Measurements from ENCODE around the gene SLC13A3.

The SLC13A3 gene

DNA sequence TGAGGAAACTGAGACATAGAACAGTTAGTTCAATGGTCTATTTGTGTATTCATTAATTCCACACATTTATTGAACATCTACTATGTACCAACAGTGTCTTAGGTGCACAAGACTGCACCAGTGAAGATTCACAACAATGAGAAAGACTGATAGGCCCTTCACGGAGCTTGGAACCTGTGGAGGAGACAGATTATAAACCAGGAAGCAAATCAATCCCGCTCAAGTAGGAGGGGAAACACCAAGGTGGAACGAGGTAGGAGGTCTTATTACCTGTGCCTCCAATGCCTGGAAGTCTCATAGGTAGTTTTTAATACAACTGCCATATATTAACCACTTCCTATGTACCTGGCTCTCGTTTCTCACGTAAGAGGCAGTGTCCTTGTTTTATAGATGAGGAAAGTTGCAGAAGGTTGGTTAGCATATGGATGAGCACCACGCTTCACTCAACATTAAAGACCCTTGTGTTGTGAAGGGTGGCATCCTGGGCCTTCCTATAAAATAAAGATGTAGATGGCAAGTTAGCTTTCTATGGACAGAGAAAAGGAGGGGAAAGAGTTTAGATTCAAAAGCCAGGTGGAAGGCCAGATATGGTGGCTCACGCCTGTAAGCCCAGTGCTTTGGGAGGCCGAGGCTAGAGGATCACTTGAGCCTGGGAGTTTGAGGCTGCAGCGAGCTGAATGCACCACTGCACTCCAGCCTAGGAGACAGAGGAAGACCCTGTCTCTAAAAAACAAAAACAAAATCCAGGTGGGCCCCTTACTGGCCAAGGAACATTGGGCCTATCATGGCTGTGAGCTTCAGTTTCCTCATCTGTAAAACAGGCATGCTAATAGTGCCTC is 45.1 kb downstream of the SLC13A3 start:
- FAIRE-seq (no peak), DNase-seq (ENCODE audit: low spot score) (no peak)

DNA sequence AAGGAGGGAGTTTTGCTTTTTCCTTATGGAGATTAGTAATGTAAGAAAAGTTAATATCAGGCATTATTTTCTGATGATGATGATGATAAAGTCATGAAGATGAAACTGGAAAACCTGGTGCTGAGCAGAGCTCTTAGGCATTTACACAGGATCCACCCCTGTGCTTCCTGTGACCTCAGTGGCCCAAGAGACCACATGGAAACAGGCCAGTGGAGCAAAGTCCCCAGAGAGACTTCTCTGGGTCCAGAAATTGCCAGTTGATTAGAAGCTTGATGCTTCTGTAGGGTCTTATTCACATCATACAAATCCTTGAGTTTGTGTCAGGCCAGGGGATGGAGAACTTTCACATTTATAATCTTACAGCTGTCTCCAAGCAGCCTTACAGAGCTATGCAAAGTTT is 46.1 kb downstream of the SLC13A3 start:
- no peak for DNase-seq (ENCODE audit: low spot score)
- FAIRE-seq, result no peak

DNA sequence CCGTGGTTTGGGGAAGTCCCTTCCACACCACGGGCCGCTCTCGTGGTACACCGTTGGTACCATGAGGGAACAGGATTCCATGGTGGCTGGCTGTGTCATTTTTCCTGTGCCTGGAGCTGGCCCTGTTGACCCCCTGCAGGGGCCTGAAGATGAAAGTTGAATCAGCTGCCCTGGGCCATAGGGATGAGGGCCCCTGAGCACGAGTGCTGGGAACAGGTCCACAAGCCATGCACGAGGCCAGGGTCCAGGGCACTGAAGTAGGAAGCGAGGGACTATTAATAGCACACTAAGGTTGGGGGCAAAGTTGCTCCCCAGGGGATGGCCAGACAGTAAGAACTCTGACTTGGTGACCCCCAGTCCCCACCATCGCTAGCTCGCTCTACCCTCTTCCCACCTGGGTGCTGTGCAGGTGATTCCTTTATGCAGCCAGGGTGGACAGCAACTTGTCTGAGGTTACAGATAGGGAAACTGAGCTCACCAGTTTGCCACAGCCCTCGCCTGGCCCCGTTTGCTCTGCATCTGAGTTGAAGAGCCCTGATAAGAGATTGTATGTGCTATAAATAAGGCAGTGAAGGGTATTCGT is 46.6 kb downstream of the SLC13A3 start:
- DNase-seq (ENCODE audit: low spot score), result no peak
- no peak for FAIRE-seq

DNA sequence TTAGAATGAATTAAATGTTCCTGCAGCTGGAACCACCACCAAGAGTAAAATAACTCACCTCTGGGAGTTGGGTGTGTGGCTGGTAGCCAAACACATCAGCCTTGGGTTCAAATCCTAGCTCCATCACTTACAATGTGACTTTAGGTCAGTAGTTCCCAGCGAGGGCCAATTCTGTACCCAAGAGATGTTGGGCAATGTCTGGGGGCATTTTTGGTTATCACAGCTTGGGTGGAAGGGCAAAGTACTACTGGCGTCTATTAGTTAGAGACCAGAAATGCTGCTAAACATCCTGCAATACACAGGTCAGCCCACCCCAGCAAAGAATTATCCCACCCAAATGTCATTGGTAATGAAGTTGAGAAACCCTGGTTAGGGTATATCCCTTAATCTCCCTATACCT is 48.8 kb downstream of the SLC13A3 start:
- DNase-seq (ENCODE audit: low spot score), result no peak
- FAIRE-seq, result no peak

DNA sequence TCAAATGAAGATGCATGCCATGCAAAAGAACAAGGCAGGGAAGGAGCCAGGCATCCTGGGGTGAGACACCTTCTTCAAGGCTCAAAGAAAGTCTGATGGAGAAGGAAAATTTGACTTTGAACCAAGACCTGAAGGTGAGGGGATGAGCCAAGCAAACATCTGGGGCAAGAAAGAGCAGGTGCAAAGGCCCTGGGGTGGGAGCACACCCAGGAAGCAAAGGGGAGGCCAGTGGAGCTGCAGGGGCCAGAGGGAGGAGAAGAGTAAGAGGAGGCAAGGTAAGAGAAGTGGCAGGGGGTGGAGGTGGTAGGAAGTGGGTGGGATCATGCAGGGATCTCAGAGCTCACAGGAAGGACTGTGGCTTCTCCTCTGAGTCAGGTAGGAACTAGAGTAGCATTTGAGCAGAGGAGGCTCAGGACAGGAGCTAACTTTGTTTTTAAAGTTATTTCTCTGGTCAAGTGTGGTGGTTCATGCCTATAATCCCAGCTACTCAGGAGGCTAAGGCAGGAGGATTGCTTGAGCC is 49.6 kb downstream of the SLC13A3 start:
- DNase-seq (ENCODE audit: low spot score), result no peak
- no peak for FAIRE-seq

DNA sequence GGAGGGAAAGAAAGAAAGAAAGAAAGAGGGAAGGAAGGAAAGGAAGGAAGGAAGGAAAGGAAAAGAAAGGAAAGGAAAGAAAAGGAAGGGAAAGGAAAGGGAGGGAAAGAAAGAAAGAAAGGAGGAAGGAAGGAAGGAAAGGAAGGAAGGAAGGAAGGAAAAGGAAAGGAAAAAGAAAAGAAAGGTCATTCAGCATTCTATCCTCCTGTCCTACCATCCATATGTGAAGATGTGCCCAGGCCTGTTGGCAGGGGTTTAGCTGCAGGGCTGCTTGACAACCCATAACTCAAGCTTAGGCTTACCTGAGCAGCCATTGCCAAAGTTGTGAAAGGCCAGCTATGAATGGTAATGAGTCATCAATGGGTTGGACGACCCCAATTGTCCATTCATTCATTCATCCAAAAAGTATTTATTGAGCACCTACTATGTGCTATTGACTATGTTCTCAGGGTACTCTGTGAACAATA is 50.9 kb downstream of the SLC13A3 start:
- FAIRE-seq, result no peak
- DNase-seq (ENCODE audit: low spot score), result no peak

DNA sequence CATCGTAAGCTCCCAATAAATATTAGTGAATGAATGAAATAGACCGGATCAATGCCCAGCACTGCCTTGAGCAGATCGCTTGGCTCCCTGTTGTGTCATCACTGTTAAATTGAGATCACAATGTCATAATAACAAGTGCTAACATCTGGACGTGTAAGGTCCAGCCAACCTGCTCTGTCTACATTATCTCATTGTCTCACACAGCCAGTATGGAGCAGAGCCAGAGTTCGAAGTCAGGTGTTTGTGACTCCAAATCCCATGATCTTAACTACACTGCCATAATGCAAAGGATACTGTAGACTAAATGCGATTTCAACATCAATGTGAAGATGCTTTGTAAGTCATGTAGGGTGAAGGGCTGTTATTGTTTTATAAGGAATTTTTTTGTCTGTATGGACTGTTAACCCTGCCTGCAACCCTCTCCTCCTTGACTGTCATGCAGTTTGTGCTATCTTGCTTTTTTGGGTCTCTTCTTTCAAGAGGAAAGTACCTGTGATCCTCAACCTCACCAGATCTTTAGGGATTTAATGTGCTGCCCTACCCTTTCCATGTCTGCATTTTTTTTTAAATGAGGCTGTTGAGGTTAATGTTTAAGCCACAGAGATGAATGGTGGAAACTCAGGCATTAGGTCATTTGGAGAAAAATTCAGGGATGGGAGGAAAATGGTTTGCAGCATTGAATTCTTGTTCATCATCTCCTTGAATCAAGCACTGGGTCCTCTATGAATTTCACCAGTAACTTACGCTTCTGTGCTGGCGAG is 51.9 kb downstream of the SLC13A3 start:
- FAIRE-seq, result no peak
- DNase-seq (ENCODE audit: low spot score), result no peak

DNA sequence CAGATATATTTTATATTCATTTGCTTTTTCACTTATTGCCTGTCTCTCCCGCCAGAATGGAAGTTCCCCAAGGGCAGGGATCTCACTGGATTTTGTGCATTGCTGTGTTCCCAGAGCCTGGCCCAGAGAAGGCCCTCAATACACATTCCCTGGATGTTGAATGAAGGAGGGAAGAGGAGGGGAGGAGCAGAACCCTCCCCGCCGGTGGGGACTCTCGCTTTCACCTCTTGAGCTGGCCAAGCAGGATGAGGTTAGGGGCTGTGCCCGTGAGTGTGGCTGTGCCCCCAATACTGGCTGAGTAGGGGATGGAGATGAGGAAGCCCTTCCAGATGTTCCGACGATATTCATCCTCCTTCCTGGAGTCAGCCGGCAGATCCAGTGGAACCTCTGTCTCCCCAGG is 55.3 kb downstream of the SLC13A3 start:
- FAIRE-seq (no peak), DNase-seq (ENCODE audit: low spot score) (no peak)

DNA sequence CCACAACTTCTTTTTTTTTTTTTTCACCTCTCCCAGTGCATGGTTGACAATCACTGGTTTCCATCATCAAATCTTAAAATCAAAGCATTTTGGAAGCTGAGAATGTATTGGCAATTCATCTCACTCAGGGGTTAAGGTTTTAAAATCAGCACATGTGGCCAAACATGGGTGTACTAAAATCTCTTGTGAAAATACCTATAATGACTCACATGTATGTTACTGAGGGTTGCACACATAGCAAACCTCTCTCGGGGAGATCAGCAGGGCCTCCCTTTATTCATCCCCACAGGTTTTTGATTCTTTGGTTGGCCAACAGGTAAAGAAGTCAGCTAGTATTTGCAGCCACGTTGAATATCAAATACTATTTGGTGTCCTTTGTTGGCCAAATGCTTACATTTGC is 56.5 kb downstream of the SLC13A3 start:
- DNase-seq (ENCODE audit: low spot score) (no peak), FAIRE-seq (no peak)

DNA sequence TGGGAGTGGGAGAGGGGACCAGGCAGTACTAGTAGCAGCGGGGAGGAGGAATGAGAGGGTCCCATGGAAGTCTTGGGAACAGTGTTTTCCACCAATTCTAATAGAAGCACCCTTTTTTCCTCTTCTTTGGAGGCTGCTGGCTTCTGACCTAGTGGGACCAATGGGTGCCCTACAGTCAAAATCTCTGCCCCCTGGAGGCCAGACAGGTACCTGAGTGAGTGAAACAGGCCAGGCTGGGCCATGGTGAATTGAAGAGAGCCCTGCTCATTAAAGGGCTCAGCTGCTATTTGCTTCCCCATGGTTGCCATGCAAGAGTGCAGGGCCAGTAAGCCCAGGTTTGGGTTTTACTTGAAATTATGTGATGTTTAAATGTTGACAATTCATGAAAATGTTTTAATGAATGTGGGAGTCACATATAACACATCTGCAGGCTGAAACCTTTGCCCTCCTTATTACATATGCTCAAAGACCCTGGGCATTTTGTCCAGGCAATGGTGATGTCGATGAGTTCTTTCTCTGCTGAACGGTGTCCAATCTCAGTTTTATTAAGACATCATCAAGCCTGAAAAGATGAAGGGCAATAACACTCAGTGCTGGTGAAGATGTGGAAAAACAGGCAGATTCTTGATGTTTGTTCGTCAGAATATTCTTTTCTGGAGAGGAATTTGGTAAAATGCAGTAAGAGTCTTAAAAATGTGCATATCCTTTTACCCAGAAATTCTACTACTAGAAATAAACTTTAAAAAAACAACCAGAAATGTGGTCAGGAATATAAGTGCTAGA is 58.5 kb downstream of the SLC13A3 start:
- FAIRE-seq, result no peak
- DNase-seq (ENCODE audit: low spot score), result no peak

DNA sequence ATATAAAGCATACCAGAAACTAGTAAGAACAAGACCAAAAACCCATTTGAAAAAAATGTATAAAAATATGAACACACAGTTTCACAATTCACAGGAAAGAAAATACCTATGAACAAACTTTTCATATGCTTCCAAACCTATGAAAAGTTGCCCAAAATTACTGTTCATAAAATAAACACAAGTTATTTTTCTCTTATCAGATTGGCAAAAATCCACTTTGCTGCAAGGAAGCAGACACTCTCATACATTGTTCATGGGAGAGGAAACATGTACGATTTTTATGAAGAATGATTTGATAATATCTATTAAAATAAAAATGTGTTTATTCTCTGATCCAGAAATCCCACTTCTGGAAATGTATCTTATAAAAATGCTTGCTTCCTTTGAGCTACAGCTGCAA is 60.8 kb downstream of the SLC13A3 start:
- no peak for FAIRE-seq

DNA sequence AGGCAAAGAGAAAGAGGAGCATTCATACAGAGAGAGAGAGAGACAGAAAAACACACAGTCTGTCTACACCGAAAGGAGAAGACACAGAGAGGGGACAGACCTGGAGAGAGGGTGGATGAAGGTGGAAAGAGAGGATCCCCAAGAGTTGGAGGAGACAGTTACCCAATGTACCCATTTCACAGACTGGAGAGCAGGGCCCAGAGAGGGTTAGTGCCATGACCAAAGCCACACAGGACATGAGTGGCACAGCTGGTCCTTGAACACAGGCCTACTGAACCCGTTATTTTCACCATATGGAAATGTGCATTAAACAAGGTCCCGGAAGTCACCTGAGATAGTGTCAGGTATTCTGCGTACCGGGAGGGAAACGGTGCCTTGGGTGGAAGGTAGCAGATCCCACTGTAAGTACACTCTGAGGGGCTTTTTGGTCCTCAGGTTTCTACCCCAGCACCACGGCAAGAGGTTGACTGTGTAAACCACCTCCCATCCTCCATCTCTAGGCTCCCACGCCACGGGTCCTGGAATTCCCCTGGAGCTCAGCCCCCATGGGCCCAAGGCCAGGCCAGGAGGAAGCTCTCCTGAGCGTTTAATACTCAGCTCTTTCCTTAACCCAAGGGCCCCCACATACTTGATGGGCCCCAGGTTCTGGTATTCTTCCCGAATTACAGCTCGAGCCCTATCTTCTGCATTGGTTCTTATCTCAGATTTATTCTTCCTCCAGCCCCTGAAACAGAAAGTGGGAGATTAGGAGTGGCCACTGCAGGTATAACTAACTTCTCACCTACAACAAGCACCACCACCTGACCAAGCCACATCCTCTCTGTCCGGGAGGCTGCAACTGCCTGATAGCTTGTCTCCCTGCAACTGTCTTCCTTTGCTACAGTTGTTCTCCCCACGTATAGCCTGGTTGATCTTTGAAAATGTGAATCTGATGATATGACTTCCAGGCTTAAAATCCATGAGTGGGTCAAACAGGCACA is 62.4 kb downstream of the SLC13A3 start:
- DNase-seq (ENCODE audit: low spot score), result no peak

More for the DNA sequence above, 60.8 kb downstream of the SLC13A3 start:
- DNase-seq (ENCODE audit: low spot score), result no peak

DNA sequence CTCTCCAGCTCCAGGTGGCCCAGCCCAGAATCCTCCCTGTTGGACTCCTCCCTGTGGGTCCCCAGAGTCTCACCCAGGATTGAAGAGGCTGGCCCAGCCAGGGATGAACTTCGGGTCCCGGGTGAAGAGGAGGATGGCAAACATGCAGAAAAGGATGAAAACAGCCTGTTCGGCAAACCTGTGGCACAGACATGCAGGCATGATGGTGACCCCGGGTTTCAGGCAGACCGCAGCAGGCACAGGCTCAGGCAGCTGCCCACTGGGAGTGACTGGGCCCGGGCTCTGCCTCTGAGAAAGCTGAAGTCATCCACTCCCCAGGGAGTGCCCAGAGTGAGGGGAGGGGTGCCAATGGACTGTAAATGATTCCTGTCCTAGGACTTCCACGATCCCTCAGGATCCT is 63.3 kb downstream of the SLC13A3 start:
- DNase-seq (ENCODE audit: low spot score), result no peak
- FAIRE-seq, result no peak

More for the DNA sequence above, 62.4 kb downstream of the SLC13A3 start:
- no peak for FAIRE-seq

DNA sequence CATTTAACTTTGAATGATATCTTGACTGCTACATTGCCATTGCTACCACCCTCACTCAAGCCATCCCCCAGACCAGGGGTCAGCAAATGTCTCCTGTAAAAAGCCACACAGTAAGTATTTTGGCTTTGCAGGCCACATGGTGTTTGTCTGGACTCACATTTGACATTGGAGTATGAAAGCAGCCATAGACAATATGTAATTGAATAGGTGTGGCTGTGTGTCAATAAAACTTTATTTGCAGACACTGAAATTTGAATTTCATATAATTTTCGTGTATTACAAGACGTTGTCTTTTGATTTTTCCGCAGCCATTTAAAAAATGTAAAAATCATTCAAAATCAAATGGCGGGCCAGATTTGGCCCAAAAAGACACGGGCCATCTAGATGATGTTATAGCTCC is 64.5 kb downstream of the SLC13A3 start:
- FAIRE-seq (no peak), DNase-seq (ENCODE audit: low spot score) (no peak)

DNA sequence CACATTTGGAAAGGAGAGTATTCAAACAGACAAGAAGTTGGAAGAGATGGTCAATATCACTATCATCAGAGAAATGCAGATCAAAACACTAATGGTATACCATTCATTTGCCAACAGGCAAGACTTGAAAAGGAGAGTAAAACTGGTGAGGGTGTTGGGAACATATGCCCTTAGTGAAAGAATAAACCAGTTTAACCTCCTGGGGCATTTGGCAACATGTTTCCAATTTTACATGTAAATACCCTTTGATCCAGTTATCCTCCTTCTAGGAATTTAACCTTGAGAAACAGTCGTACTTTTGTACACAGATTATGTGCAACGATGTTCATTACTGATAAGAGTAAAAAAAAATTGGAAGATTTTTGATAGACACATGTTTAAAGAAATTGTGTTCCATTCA is 66.8 kb downstream of the SLC13A3 start:
- no peak for DNase-seq (ENCODE audit: low spot score)
- FAIRE-seq, result no peak

DNA sequence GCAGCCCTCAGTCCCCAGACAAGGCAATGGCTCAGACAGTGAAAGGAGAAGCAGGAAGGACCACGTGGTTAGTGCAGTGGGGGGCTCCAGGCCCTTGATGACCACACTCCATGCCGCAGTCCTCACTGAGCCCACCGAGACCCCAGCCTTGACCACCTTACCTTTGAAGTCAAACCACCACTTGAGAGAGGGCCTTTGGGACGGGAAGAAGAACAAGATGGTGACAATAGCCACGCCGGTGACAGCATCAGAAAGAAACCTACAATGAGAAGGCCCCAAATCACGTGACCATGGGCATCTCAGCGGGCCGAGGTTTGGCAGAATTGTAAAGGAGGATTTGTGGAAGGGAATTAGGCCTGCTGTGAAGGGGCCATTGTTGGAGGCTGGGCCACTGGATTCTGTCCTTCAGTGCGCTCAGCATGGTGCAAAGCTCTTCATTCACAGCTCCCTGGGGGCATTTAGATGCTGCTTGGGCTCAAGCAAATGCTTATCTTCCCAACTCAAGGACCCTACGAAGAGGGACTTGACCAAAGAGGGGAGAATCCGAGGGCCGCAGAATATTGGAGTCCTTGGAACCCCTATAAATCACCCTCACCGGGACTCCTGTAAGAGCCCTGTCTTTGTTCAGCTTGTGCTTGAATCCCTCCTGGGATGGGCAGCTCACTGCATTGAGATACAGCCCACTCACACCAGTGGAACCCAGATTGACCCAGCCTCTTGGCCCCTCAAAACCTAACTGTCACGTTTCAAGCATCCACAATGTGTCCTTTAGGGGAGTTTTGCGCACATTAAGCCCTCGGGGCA is 67.6 kb downstream of the SLC13A3 start:
- FAIRE-seq, result no peak
- no peak for DNase-seq (ENCODE audit: low spot score)

DNA sequence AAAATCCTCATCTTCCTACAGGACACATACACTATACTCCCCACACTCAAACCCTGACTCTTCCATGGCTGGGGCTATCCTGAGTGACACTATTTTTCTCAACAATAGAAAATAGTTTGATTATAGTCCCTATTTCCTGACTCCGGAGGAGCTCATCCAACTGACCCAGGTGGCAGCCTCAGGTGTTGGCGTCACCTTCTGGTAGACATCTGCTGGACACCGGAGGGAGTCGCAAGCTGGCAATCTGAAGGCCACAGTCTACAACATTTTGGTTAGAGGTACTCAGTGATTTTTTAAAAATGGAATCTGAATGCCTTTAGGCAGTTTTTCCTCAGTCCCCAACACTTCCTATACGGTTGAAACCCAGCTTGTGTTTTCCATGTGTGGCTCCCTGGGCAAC is 68.6 kb downstream of the SLC13A3 start:
- DNase-seq (ENCODE audit: low spot score), result no peak

DNA sequence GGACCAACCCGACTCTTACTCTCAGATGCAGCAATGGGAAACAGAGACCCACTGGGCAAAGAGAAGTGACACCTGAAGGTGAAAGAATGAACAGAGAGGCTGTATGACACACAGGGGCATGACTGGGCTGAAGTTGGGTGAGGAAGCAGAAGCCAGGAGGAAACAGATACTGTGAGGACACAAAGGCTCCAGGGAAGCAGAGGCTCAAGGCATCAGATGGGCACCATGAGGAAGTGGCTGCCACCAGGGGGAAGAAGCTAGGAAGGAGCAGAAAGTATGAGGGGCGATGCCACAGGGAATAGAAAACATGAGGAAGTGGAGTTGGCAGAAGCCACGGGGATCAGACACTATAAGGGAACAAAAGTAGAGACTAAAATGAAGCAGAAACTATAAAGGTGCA is 69.9 kb downstream of the SLC13A3 start:
- no peak for DNase-seq (ENCODE audit: low spot score)
- no peak for FAIRE-seq

More for the DNA sequence above, 68.6 kb downstream of the SLC13A3 start:
- no peak for FAIRE-seq

DNA sequence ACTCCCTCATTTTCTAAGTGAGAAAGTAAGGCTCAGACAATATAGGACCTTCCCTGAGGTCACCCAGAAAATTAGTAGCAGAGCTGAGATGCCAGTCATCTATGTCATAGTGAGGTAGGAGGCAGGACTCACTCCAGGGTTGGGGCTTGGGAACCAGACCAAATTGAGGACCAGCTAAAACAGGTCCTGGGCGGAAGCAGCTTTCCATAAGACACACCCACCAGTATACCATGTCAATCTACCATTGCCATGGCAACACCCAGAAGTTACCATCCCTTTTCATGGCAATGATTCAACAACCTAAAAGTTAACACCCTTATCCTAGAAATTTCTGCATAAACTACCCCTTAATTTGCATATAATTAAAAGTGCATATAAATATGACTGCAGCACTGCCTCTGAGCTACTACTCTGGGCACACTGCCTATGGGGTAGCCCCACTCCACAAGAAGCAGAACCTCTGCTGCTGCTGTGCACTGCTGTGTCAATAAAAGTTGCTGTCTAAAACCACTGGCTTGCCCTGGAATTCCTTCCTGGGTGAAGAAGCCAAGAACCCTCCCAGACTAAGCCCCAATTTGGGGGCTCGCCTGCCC is 70.5 kb downstream of the SLC13A3 start:
- FAIRE-seq (no peak), DNase-seq (ENCODE audit: low spot score) (no peak)

Data from RCC 7860 (cell line).